Neural cell (in vitro differentiated cells): ENCODE results near the gene ARMC9.

Experiments used
- CTCF ChIP-seq: fragments of 450-650 bp; IDR thresholded peaks from 2 replicates; pipeline ENCODE4 v1.5.1; 2014; ENCODE audit warnings: antibody characterized with exemption, mild to moderate bottlenecking, moderate library complexity; ENCODE audit not compliant: poor library complexity, severe bottlenecking
- EZH2 ChIP-seq: fragments of 200-600, 300-800 bp; shearing (Covaris generic), sonication (generic); IDR thresholded peaks from 2 replicates; pipeline ENCODE4 v1.6.1; 2014; ENCODE audit warnings: antibody characterized with exemption, low read length, borderline replicate concordance, mild to moderate bottlenecking; ENCODE audit not compliant: insufficient read depth, poor library complexity, severe bottlenecking
- RAD21 ChIP-seq: fragments of 450-650 bp; conservative IDR thresholded peaks from 2 replicates; pipeline ENCODE4 v1.6.1; 2014; ENCODE audit warnings: antibody characterized with exemption, mild to moderate bottlenecking, moderate library complexity

GRCh38 chr2:231259104-231259503 lies 60.7 kb downstream of the ARMC9 start:
- TF ChIP-seq RAD21 (no peak), EZH2 (no peak), CTCF (no peak)
